ENCODE results near the gene IDH1. TPM values are rescaled to one million over a fixed set of nuclear protein-coding genes. Genes with fewer than 3 reads are reported as not detected.

Gene IDH1
- total and polyA plus RNA-seq, 2 of the 13 experiments (the other 11 are each of a cell fraction or from before 2014, with no cell fraction given): 312 to 1,077 TPM

DNA sequence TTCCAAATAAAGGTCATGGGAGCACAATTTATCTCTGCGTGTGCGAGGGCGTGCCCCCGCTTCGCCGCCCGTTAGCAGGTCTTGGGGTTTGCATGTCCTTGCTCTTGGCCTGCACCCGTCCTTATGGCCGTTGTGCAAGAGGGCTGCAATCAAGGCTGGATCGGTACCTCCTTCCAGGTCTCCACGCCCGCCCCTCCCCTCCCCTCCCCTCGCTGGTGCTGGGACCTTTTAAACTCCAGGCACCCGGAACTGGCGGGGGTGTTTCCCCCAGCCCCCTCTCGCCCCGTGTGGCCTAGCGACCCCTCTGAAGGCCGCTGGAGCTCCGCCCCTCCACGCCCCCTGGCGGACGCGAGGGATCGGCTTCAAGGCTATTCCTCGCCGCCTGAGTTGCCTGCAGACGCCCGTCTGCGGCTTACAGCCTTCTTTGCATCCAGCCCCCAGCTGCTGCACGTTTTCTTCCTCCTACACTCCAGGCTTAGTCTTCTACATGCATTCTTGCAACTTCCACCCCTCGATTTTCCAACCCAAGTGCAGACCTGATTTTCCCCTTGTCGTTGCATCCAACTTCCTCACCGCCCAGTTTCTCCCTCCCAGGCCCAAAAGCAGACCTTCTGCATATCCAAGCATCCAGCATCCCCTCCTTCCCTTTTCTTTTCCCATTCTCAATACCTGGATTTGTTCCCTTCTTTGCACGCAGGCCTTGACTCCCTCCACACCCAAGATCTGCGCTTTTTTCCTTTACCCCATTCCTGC, 577 bp downstream of the IDH1 start (continued):
- TF ChIP-seq, protein P1, sequence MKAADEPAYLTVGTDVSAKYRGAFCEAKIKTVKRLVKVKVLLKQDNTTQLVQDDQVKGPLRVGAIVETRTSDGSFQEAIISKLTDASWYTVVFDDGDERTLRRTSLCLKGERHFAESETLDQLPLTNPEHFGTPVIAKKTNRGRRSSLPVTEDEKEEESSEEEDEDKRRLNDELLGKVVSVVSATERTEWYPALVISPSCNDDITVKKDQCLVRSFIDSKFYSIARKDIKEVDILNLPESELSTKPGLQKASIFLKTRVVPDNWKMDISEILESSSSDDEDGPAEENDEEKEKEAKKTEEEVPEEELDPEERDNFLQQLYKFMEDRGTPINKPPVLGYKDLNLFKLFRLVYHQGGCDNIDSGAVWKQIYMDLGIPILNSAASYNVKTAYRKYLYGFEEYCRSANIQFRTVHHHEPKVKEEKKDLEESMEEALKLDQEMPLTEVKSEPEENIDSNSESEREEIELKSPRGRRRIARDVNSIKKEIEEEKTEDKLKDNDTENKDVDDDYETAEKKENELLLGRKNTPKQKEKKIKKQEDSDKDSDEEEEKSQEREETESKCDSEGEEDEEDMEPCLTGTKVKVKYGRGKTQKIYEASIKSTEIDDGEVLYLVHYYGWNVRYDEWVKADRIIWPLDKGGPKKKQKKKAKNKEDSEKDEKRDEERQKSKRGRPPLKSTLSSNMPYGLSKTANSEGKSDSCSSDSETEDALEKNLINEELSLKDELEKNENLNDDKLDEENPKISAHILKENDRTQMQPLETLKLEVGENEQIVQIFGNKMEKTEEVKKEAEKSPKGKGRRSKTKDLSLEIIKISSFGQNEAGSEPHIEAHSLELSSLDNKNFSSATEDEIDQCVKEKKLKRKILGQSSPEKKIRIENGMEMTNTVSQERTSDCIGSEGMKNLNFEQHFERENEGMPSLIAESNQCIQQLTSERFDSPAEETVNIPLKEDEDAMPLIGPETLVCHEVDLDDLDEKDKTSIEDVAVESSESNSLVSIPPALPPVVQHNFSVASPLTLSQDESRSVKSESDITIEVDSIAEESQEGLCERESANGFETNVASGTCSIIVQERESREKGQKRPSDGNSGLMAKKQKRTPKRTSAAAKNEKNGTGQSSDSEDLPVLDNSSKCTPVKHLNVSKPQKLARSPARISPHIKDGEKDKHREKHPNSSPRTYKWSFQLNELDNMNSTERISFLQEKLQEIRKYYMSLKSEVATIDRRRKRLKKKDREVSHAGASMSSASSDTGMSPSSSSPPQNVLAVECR (CRISPR knock-in tag; IDR thresholded peaks at IDR 0.05; ENCODE audit: borderline replicate concordance): peak; percentile 82; the same call in 1 of the 2 replicates
- TF ChIP-seq IRF2 (CRISPR knock-in tag; IDR thresholded peaks at IDR 0.05): peak; percentile 95
- TF ChIP-seq MAFF (IDR thresholded peaks at IDR 0.05; ENCODE audit: low read depth, low read length): 0 out of 2 replicates have a peak, but pooled peaks have one; percentile 13
- TF ChIP-seq CAMTA2 (CRISPR knock-in tag; IDR thresholded peaks at IDR 0.05; ENCODE audit: borderline replicate concordance): 0 out of 2 replicates have a peak, but pooled peaks have one; percentile 52
- TF ChIP-seq, protein P2, sequence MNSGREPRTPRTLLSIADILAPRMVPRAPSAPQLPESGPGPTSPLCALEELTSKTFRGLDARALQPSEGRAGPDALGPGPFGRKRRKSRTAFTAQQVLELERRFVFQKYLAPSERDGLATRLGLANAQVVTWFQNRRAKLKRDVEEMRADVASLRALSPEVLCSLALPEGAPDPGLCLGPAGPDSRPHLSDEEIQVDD (CRISPR knock-in tag; IDR thresholded peaks at IDR 0.05; ENCODE audit: borderline replicate concordance): no peak
- TF ChIP-seq RORA (CRISPR knock-in tag; IDR thresholded peaks at IDR 0.05): no peak
- TF ChIP-seq, protein P3, sequence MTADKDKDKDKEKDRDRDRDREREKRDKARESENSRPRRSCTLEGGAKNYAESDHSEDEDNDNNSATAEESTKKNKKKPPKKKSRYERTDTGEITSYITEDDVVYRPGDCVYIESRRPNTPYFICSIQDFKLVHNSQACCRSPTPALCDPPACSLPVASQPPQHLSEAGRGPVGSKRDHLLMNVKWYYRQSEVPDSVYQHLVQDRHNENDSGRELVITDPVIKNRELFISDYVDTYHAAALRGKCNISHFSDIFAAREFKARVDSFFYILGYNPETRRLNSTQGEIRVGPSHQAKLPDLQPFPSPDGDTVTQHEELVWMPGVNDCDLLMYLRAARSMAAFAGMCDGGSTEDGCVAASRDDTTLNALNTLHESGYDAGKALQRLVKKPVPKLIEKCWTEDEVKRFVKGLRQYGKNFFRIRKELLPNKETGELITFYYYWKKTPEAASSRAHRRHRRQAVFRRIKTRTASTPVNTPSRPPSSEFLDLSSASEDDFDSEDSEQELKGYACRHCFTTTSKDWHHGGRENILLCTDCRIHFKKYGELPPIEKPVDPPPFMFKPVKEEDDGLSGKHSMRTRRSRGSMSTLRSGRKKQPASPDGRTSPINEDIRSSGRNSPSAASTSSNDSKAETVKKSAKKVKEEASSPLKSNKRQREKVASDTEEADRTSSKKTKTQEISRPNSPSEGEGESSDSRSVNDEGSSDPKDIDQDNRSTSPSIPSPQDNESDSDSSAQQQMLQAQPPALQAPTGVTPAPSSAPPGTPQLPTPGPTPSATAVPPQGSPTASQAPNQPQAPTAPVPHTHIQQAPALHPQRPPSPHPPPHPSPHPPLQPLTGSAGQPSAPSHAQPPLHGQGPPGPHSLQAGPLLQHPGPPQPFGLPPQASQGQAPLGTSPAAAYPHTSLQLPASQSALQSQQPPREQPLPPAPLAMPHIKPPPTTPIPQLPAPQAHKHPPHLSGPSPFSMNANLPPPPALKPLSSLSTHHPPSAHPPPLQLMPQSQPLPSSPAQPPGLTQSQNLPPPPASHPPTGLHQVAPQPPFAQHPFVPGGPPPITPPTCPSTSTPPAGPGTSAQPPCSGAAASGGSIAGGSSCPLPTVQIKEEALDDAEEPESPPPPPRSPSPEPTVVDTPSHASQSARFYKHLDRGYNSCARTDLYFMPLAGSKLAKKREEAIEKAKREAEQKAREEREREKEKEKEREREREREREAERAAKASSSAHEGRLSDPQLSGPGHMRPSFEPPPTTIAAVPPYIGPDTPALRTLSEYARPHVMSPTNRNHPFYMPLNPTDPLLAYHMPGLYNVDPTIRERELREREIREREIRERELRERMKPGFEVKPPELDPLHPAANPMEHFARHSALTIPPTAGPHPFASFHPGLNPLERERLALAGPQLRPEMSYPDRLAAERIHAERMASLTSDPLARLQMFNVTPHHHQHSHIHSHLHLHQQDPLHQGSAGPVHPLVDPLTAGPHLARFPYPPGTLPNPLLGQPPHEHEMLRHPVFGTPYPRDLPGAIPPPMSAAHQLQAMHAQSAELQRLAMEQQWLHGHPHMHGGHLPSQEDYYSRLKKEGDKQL (CRISPR knock-in tag; IDR thresholded peaks at IDR 0.05; ENCODE audit: low read depth): peak; percentile 87
- TF ChIP-seq, protein P4, sequence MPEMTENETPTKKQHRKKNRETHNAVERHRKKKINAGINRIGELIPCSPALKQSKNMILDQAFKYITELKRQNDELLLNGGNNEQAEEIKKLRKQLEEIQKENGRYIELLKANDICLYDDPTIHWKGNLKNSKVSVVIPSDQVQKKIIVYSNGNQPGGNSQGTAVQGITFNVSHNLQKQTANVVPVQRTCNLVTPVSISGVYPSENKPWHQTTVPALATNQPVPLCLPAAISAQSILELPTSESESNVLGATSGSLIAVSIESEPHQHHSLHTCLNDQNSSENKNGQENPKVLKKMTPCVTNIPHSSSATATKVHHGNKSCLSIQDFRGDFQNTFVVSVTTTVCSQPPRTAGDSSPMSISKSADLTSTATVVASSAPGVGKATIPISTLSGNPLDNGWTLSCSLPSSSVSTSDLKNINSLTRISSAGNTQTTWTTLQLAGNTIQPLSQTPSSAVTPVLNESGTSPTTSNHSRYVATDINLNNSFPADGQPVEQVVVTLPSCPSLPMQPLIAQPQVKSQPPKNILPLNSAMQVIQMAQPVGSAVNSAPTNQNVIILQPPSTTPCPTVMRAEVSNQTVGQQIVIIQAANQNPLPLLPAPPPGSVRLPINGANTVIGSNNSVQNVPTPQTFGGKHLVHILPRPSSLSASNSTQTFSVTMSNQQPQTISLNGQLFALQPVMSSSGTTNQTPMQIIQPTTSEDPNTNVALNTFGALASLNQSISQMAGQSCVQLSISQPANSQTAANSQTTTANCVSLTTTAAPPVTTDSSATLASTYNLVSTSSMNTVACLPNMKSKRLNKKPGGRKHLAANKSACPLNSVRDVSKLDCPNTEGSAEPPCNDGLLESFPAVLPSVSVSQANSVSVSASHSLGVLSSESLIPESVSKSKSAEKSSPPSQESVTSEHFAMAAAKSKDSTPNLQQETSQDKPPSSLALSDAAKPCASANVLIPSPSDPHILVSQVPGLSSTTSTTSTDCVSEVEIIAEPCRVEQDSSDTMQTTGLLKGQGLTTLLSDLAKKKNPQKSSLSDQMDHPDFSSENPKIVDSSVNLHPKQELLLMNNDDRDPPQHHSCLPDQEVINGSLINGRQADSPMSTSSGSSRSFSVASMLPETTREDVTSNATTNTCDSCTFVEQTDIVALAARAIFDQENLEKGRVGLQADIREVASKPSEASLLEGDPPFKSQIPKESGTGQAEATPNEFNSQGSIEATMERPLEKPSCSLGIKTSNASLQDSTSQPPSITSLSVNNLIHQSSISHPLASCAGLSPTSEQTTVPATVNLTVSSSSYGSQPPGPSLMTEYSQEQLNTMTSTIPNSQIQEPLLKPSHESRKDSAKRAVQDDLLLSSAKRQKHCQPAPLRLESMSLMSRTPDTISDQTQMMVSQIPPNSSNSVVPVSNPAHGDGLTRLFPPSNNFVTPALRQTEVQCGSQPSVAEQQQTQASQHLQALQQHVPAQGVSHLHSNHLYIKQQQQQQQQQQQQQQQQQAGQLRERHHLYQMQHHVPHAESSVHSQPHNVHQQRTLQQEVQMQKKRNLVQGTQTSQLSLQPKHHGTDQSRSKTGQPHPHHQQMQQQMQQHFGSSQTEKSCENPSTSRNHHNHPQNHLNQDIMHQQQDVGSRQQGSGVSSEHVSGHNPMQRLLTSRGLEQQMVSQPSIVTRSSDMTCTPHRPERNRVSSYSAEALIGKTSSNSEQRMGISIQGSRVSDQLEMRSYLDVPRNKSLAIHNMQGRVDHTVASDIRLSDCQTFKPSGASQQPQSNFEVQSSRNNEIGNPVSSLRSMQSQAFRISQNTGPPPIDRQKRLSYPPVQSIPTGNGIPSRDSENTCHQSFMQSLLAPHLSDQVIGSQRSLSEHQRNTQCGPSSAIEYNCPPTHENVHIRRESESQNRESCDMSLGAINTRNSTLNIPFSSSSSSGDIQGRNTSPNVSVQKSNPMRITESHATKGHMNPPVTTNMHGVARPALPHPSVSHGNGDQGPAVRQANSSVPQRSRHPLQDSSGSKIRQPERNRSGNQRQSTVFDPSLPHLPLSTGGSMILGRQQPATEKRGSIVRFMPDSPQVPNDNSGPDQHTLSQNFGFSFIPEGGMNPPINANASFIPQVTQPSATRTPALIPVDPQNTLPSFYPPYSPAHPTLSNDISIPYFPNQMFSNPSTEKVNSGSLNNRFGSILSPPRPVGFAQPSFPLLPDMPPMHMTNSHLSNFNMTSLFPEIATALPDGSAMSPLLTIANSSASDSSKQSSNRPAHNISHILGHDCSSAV (CRISPR knock-in tag; IDR thresholded peaks at IDR 0.05; ENCODE audit: borderline replicate concordance): peak; percentile 49; the same call in 1 of the 2 replicates
